Ureter (tissue), 1 donor: ENCODE measurements around the gene PTGER4. TPM values are rescaled to one million over a fixed set of nuclear protein-coding genes. Genes with fewer than 3 reads are reported as not detected.
"Not testable (repeated sequence)": the region's sequence is repeated elsewhere in the genome, so short reads cannot be mapped to it uniquely, and the experiment has no call there.

Source experiments
- DNase-seq: peaks from one replicate; pipeline ENCODE4 v3.0.0-alpha.2; 2020; ENCODE audit warnings: low spot score
- total RNA-seq: library from RNA; stranded (reverse); gene quantifications from one replicate; pipeline ENCODE4 v1.2.4, GENCODE V29; 2023
- donor health status: DM: yes; HTN: yes; CAD: no.

Gene PTGER4
- 10.3 TPM for total RNA-seq

DNA sequence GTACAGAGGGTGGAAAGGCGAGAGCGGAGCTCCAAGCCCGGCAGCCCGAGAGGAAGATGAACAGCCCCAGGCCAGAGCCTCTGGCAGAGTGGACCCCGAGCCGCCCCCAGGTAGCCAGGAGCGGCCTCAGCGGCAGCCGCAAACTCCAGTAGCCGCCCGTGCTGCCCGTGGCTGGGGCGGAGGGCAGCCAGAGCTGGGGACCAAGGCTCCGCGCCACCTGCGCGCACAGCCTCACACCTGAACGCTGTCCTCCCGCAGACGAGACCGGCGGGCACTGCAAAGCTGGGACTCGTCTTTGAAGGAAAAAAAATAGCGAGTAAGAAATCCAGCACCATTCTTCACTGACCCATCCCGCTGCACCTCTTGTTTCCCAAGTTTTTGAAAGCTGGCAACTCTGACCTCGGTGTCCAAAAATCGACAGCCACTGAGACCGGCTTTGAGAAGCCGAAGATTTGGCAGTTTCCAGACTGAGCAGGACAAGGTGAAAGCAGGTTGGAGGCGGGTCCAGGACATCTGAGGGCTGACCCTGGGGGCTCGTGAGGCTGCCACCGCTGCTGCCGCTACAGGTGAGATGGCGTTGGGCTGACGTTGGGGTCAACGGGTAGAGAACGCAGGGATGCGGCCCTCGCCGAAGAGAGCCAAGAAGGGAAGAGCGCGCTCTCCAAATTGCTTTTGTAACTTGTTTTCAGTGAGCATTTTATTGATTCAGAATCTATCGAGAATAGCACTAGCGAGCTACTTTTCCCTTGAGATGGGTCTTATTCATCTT, at the start of gene PTGER4:
Gene PTGER4 (plus strand): TSS at position 3 of the 769 bp plus-strand sequence. CDS start 1,079 bp downstream, outside the sequence.
- no peak for DNase-seq

DNA sequence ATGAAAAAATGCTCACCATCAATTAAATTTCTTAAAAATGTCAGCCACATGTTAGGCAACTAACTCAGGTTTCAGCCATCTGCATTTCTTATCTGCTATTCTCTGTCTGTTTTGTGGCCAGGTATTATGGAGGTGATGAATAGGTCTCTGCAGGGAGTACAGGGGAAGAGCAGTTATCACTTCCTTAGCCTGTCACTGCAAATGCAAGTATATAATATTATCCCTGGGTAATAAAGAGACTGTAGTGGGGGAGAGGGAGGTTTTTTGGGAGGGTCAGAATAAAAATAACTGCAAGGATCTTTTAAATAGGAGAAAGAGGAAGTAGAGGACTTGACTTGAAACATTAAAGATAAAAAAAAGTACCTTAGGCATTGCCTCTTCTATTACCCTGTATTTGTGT, 49.6 kb upstream of the PTGER4 start:
- DNase-seq, result no peak

DNA sequence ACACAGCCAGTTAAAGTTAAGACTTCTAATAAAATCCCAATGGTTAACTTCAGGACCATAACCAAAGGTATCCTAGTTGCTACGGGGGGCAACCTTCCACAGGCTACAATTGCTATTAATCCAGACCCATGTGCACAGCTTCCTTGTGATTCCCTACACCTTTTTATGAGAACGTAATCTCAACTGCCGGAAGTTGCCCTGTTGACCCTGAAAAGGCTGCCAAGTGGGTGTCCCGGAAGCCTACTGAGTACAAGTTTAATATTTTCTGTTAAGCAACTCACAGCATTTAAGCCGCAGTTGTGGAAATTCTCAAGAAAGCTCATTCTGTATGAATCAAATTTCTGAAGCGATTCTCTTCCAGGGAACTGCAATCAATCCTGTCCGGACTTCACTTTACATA, 48.5 kb upstream of the PTGER4 start:
- no peak for DNase-seq

GRCh38 chr5:40634154-40634553, 45.6 kb upstream of the PTGER4 start:
- no peak for DNase-seq

- DNase-seq, result no peak
These were observed 45.1 kb upstream of the PTGER4 start for GRCh38 chr5:40634593-40634992.

DNA sequence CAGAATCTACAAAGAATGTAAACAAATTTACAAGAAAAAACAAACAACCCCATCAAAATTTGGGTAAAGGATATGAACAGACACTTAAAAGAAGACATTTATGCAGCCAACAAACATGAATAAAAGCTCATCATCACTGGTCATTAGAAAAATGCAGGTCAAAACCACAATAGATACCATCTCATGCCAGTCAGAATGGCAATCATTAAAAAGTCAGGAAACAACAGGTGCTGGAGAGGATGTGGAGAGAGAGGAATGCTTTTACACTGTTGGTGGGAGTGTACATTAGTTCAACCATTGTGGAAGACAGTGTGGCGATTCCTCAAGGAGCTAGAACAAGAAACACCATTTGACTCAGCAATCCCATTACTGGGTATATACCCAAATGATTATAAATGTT, 40.2 kb upstream of the PTGER4 start:
- not testable (repeated sequence) for DNase-seq

DNA sequence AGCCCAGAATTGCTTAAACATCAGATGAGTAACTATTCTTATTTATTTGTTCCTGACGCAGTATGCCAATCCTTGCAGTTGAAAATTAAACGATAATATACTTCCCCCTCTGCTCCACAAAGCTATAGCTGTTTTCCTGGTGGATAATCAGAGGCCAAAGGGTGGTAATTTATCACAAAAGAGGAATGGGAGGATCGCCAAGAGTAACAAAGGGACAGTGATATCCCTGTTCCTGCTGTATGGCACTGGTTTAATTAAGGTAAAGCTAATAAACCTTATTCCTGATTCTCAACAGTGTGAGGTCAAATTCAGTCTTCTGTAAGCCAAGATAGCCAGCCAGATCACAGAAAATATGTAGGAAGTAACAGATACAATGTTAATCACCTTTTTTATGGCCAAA, 33.4 kb upstream of the PTGER4 start:
- DNase-seq, result no peak

GRCh38 chr5:40648150-40648549, 31.6 kb upstream of the PTGER4 start:
- DNase-seq, result no peak

DNA sequence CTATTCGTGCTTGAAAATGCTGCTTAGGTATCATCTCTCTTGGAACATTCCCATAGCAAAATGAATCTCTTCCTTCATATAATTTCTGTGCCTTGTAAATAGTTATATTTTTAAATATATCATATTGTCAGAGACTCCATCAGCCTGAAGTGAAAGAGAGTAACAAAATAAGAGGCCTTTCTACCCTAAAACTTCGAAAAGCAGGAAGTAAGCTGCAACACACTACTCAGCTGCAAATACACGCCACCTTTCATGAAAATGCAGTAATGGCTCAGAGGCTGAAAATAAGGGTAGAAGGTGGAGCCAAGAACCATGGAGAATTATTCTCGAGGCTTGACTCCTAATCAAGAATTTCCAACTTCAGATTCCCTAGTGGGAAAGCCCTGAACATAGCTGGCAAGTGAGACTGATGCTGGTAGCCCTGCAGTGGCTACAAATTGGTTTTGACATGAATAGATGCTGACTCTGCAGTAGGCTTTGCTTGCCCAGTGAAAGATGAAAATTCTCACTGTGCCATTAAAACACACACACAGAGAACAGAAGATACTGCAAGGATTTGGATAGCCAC, 30.2 kb upstream of the PTGER4 start:
- no peak for DNase-seq

GRCh38 chr5:40651201-40651600, 28.5 kb upstream of the PTGER4 start:
- DNase-seq, result no peak

DNA sequence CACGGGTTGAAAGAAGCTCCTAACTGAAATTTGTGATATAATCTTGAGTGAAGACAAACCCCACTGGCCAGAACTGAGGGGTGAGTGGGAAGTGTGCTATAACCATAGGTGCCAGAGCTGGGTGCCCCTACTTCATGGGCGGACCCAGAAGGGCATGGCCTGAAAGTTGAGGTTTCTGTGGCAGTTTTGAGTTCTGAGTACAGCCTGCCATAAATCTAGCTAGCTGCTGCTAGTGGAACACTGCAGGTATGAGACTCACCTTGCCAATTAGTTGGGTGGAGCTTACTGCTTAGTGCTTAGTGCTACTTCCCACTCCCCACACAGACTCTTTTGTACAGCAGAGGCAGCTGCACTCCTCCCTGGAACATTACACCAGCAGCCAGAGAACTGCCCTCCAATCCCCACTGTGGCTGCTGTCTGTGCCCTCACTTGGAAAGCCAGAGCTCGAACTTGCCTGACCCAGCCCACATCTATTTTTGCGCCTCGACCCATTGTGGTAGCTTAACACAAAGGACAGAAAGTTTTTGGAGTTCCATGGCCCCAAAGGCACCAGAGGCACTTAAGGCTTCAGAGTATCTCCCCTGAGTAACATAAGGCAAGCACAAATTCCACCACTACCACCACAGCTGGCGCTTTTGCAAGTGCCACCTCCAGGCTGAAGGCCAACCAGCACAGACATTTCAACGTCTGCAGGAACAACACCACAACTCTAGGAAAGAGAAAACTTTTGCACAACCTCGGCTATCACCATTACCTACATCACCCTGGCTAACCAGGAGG, 27.1 kb upstream of the PTGER4 start:
- DNase-seq, result no peak

DNA sequence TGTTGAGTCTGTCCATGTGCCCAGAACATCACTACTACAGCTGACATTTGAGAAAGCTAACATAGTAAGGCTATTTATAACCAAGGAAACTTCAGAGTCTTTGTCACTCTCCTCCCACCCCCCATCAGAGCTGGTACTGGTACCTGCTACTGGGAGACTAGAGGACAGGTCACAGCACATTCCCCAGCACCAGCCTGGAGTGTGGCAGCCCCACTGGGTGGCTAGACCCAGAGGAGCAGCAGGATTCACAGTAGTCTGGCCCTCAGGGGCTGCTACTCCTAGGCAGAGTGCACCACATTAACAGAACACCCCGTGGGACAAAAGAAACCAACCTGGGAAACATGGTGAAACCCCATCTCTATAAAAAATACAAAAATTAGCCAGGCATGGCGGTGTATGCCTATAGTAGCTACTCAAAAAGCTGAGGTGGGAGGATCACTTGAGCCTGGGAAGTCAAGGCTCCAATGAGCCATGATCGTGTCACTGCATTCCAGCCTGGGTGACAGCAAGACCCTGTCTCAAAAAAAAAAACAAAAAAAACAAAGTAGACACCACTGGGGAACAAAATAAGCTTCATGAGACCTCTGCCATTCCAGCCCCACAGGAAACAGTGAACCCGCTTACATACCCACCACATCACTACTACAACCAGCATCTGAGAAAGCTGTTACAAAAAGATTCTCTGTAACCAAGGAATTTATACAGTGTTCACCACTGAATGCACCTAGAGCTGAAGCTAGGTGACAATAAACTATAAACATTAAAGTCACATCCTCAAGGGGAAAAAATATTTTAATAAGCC, 26.3 kb upstream of the PTGER4 start:
- DNase-seq, result no peak

GRCh38 chr5:40654377-40654991, 25.2 kb upstream of the PTGER4 start:
- DNase-seq, result no peak

GRCh38 chr5:40655138-40655537, 24.6 kb upstream of the PTGER4 start:
- DNase-seq, result no peak

GRCh38 chr5:40656091-40656490, 23.6 kb upstream of the PTGER4 start:
- DNase-seq, result not testable (repeated sequence)

- DNase-seq, result no peak
These were observed 22.9 kb upstream of the PTGER4 start for GRCh38 chr5:40656766-40657165.

GRCh38 chr5:40660751-40661150, 19.0 kb upstream of the PTGER4 start:
- DNase-seq, result no peak

- no peak for DNase-seq
These were observed 13.9 kb upstream of the PTGER4 start for GRCh38 chr5:40665635-40666298.

GRCh38 chr5:40666657-40667056, 13.1 kb upstream of the PTGER4 start:
- DNase-seq, result no peak

GRCh38 chr5:40667161-40667663, 12.5 kb upstream of the PTGER4 start:
- DNase-seq, result no peak
